HUES6 (cell line): ENCODE data around the gene MRPS22.

Experiments used
- H3K27ac ChIP-seq: 2 replicates; pipeline ENCODE4 v1.7.0; 2013; ENCODE audit warnings: low read depth, mild to moderate bottlenecking, low read length, inconsistent platforms
- H3K27me3 ChIP-seq: 2 replicates; pipeline ENCODE4 v1.6.1; 2013; ENCODE audit warnings: low read length; ENCODE audit not compliant: control insufficient read depth, insufficient read depth
- H3K36me3 ChIP-seq: 2 replicates; pipeline ENCODE4 v1.6.1; 2013; ENCODE audit warnings: low read length; ENCODE audit not compliant: control insufficient read depth, insufficient read depth
- H3K4me1 ChIP-seq: 2 replicates; pipeline ENCODE4 v1.6.1; 2013; ENCODE audit warnings: low read length; ENCODE audit not compliant: control insufficient read depth, insufficient read depth
- H3K4me3 ChIP-seq: 2 replicates; pipeline ENCODE4 v1.5.1; 2013; ENCODE audit warnings: low read depth, low read length
- H3K9ac ChIP-seq: one replicate; pipeline ENCODE4 v1.6.1; 2013; ENCODE audit warnings: mild to moderate bottlenecking, low read length
- H3K9me3 ChIP-seq: 2 replicates; pipeline ENCODE4 v1.6.1; 2013; ENCODE audit warnings: low read depth, low read length; ENCODE audit not compliant: control insufficient read depth, insufficient read depth

The MRPS22 gene

DNA sequence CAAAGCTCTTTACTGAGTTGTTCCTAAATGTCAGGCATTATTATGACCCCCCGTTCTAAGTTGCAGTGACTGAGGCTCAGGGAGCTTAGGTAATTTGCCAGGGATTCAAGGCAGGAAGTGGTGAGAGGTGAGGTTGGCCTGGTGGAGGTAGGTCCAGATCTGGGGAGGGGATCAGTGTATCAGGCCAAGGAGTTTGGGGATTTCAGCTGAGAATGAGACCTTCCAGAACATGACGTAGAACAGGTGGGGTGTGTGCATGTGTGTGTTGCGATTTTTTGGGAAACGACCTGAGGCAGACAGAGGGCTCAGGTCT lies 41.1 kb upstream of the MRPS22 start:
- H3K36me3 ChIP-seq = no peaks in the 10 kb centered on the region
- no peak overlapping the region for H3K9ac ChIP-seq
- no peak overlapping the region for H3K4me3 ChIP-seq
- no peaks in the 10 kb centered on the region for H3K27me3 ChIP-seq
- peaks cover 8% of the 10 kb centered on the region; the same call in 1 of the 2 replicates for H3K4me1 ChIP-seq
- H3K27ac ChIP-seq = no peak overlapping the region
- H3K9me3 ChIP-seq = peaks cover 4% of the 10 kb centered on the region; the same call in 1 of the 2 replicates

DNA sequence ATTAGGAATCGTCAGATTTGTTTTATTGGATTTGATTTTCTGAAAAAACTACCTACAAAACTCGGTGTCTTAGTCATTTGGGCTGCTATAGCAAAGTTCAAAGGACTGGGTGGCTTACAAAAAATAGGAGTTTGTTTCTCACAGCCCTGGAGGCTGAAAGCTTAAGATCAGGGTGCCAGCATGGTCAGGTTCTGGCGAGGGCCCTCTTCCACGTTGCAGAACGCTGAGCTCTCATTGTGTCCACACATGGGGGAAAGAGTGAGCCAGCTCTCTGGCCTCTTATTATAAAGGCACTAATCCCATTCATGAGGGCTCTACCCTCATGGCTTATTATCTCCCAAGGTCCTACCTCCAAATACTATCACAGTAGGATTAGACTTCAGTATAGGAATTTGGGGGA lies 40.6 kb upstream of the MRPS22 start:
- no peaks in the 10 kb centered on the region for H3K27me3 ChIP-seq
- no peak overlapping the region for H3K27ac ChIP-seq
- H3K4me1 ChIP-seq = peaks cover 8% of the 10 kb centered on the region; the same call in 1 of the 2 replicates
- H3K36me3 ChIP-seq = no peaks in the 10 kb centered on the region
- H3K9me3 ChIP-seq = peaks cover 3% of the 10 kb centered on the region; the same call in 1 of the 2 replicates
- no peak overlapping the region for H3K9ac ChIP-seq
- H3K4me3 ChIP-seq = no peak overlapping the region

DNA sequence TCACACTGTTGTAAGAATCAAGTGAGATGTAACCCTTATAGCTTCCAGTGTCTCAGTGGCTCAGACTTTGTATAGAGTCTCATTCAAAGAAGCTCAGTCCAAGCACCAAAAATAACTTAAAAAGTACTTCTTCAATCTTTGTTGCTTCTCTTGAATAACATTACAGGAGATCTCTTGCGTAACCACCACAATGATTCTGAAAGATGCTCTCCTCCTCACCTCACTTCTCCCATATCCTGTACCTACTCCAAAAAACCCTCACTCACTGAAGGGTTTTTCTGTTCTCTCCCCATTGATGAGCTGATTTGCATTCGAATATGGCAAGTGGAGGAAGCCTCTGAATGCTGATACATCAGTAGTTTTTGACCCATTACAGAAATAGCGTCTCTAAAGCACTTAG lies 39.4 kb upstream of the MRPS22 start:
- H3K27ac ChIP-seq = no peak overlapping the region
- peaks cover 7% of the 10 kb centered on the region; the same call in 1 of the 2 replicates for H3K4me1 ChIP-seq
- no peak overlapping the region for H3K9ac ChIP-seq
- no peaks in the 10 kb centered on the region for H3K36me3 ChIP-seq
- no peaks in the 10 kb centered on the region for H3K9me3 ChIP-seq
- no peak overlapping the region for H3K4me3 ChIP-seq
- H3K27me3 ChIP-seq = no peaks in the 10 kb centered on the region

DNA sequence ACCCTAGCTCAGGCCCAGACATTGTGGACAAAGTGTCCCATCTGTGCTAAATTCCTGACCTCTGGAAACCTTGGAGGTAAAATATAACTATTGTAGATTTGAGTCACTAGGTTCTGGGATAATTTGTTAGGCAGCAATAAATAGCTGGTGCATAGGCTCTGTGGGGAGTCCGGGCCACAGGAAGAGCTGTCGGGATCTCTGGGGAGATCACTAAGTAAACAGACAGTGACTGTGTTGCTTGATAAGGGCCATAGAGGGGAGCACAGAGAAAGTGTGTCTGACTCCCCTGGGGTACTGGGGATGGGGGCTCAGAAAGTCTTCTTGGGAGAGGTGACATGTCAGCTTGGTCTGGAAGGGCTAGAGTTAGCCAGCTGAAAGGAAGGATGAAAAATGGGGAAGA lies 37.7 kb upstream of the MRPS22 start:
- peaks cover 5% of the 10 kb centered on the region; the same call in 1 of the 2 replicates for H3K4me1 ChIP-seq
- no peak overlapping the region for H3K9ac ChIP-seq
- H3K9me3 ChIP-seq = no peaks in the 10 kb centered on the region
- H3K4me3 ChIP-seq = no peak overlapping the region
- H3K27ac ChIP-seq = no peak overlapping the region
- no peaks in the 10 kb centered on the region for H3K27me3 ChIP-seq
- no peaks in the 10 kb centered on the region for H3K36me3 ChIP-seq

DNA sequence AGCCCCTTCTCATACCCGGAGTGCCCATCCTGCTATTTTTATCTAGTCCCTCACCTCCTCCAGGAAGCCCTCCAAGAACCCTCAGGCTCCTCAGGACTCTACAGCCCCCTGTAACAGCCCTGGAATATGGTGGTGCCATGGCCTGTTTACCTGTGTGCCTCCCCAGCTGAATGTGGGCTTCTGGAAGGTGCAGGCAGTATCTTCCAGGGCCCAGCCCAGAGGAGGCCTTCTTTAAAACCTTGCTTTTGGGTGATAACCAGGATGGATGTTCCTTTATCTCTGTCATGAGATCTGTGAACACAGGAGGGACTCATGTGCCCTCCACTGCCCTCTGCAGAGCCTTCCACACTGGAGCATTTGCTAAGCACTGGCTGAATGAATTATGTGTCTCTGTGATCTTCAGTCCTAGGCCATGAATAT lies 36.7 kb upstream of the MRPS22 start:
- no peak overlapping the region for H3K27ac ChIP-seq
- no peaks in the 10 kb centered on the region for H3K27me3 ChIP-seq
- H3K36me3 ChIP-seq = no peaks in the 10 kb centered on the region
- peaks cover 5% of the 10 kb centered on the region; the same call in 1 of the 2 replicates for H3K4me1 ChIP-seq
- H3K9me3 ChIP-seq = no peaks in the 10 kb centered on the region
- no peak overlapping the region for H3K4me3 ChIP-seq
- no peak overlapping the region for H3K9ac ChIP-seq

DNA sequence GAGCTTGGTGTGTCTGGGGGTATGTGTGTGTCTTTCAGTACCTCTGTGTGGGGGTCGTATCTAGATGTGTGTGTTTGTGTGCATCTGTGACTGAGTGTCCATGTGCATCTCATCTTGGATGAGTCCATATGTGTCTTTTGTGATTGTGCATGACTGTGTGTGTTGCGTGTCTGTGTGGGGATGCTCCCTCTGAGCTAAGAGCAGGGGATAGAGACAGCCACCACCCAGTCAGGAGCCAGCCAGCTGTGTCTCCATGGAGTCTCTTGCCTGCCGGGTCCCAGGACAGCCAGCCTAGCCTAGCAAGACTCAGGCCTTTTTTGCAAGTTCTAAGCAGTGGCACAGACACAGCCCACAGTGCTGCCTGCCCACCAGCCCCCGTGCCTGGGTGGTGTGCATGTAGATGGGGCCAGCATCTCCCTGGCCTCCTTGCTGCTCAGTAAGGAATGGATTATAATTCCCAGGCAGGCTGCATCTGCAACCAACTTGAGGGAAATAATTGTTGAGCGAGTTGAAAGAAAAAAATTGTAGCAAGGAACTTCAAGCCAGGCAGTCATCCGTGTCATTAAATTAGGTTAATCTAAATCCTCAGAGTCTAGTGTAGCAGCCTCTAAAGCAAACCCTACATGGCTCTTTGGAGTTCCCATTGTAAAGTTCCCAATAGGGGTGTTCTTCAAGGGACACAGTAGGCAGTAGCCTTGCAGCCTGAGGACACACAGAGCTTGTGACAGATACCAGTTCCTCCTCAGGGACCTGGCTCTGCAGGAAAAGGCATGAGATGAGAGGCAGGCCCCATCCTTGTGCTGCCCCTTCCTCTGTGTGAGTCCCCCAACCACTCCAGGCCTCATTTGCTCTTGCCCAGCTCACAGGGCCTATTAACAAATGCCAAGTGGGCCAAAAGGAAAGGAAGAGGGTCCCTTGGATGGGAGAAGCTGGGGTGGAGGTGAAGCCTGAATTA lies 35.9 kb upstream of the MRPS22 start:
- Histone ChIP-seq H3K9ac (no peak overlapping the region), H3K36me3 (no peaks in the 10 kb centered on the region), H3K4me1 (peaks cover 5% of the 10 kb centered on the region; the same call in 1 of the 2 replicates), H3K27me3 (no peaks in the 10 kb centered on the region), H3K9me3 (no peaks in the 10 kb centered on the region), H3K4me3 (no peak overlapping the region), H3K27ac (no peak overlapping the region)

DNA sequence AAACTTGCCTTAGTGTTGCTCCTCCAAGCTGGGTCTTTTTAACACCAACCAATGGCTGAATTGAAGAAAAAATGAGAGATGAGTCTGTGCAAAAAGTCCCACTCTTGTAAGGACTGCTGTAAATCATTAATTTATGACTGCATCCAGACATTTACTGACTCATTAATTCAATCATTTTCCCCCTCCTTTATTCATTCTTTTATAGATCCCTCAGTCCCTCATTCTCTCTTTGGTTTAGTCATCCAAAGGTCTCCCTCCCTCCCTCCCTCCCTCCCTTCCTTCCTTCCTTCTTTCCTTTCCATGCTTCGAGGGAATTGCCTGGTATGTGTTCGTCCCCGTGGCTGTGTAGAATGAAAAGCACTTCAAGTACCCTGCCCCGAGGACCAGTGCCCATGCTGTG lies 35.3 kb upstream of the MRPS22 start:
- peaks cover 7% of the 10 kb centered on the region; the same call in 1 of the 2 replicates for H3K4me1 ChIP-seq
- no peaks in the 10 kb centered on the region for H3K9me3 ChIP-seq
- H3K36me3 ChIP-seq = no peaks in the 10 kb centered on the region
- no peak overlapping the region for H3K9ac ChIP-seq
- no peaks in the 10 kb centered on the region for H3K27me3 ChIP-seq
- no peak overlapping the region for H3K27ac ChIP-seq
- no peak overlapping the region for H3K4me3 ChIP-seq

DNA sequence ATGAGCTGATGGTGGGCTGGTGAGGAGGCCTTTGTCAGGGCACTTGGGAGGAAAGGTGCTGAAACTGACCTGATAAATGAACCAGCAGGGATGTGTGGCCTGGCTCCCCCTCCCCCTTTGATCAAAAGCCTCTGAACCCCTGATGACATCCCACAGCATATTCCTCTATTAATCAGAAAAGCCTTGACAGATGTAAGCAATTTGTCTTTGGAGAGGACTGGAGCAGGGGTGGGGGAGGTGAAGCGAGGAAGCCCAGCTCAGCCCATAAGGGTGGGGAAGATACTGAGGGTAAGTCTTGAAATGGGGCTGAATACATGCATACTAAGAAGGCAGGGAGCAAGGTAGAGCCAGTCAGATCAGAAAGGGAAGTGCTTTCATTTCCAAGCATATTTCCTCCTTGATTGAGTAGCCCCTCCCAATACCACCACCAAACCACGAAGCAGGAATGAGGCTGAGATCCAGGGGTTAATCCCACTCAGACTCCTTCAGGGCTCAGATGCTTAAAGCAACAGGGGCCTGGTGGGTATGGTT lies 34.7 kb upstream of the MRPS22 start:
- no peaks in the 10 kb centered on the region for H3K27me3 ChIP-seq
- H3K9me3 ChIP-seq = no peaks in the 10 kb centered on the region
- peaks cover 7% of the 10 kb centered on the region; the same call in 1 of the 2 replicates for H3K4me1 ChIP-seq
- no peaks in the 10 kb centered on the region for H3K36me3 ChIP-seq
- H3K27ac ChIP-seq = no peak overlapping the region
- no peak overlapping the region for H3K4me3 ChIP-seq
- H3K9ac ChIP-seq = no peak overlapping the region

DNA sequence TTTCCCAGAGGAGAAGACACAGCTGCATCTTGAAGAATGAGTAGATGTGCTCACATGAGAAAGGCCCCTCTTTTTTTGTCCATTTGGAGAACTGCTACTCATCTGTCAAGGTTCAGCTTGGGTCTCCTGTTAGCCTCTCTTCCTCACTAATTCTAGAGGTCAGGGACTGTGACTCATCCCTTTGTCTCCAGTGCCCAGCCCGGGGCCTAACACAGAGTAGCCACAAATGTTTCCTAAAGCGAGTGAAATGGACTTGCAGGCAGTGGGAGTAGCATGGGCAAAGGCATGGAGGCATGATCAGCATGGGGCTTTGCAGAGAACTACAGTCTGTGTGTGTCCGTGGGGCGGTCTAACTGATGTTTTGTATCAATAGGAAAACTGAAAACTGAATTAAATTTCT lies 33.9 kb upstream of the MRPS22 start:
- Histone ChIP-seq H3K4me3 (no peak overlapping the region), H3K9ac (no peak overlapping the region), H3K4me1 (peaks cover 7% of the 10 kb centered on the region; the same call in 1 of the 2 replicates), H3K27me3 (no peaks in the 10 kb centered on the region), H3K36me3 (no peaks in the 10 kb centered on the region), H3K27ac (no peak overlapping the region), H3K9me3 (no peaks in the 10 kb centered on the region)

DNA sequence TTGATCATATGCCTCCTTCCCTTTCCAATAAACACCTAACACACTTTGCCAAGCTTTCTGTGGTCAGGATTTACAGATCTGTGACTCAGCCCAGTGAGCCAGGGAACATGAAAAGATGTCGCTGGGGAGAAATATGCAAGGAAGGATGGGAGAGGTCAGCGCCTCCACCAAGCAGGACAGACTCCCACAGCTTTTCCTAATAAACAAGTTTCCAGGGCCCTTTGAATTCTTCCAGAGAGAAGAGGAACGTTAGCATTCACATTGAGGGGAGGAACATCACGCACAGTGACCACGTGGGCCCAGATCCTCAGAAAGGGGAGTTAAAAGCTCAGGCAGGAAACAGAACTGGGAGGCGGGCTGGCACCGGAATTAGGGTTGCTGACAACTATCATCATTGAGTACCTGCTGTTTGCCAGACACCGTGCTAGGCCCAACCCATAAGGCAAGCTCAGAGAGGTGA lies 33.3 kb upstream of the MRPS22 start:
- Histone ChIP-seq H3K27me3 (no peaks in the 10 kb centered on the region), H3K4me1 (peaks cover 7% of the 10 kb centered on the region; the same call in 1 of the 2 replicates), H3K4me3 (no peak overlapping the region), H3K27ac (no peak overlapping the region), H3K9ac (no peak overlapping the region), H3K9me3 (no peaks in the 10 kb centered on the region), H3K36me3 (no peaks in the 10 kb centered on the region)

DNA sequence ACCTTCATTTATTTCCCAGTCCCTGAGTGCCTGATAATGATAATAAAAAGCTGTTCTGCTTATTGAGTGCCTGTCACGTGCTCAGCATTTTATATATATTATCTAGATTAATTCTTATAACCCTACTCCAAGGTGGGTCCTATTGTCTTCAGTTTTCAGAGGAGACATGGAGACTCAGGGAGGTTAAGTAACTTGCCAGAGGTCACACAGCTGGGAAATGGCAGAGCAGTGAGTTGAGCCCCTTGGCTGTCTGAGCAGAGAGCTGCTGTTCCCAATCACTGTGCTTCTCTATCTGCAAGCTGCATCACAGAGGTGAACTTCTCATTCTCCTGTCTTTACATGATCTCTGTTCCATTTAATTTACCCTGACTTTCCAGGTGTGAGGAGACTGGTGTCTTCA lies 32.3 kb upstream of the MRPS22 start:
- no peak overlapping the region for H3K27ac ChIP-seq
- H3K27me3 ChIP-seq = no peaks in the 10 kb centered on the region
- H3K4me3 ChIP-seq = no peak overlapping the region
- H3K4me1 ChIP-seq = peaks cover 7% of the 10 kb centered on the region; the same call in 1 of the 2 replicates
- H3K9ac ChIP-seq = no peak overlapping the region
- no peaks in the 10 kb centered on the region for H3K36me3 ChIP-seq
- H3K9me3 ChIP-seq = no peaks in the 10 kb centered on the region
